ENCODE data around the gene MYL6B. TPM values are rescaled to one million over a fixed set of nuclear protein-coding genes. Genes with fewer than 3 reads are reported as not detected.

MYL6B gene
- total RNA-seq, 1 donor from 2014 or later = 54.1 TPM

- Histone ChIP-seq H3K4me1 (no peaks in the 10 kb centered on the region), H3K27me3 (ENCODE audit: low read depth) (no peaks in the 10 kb centered on the region), H3K4me3 (no peak overlapping the region), H3K36me3 (peaks cover 100% of the 10 kb centered on the region), H3K27ac (replicated peaks) (no peak overlapping the region), H3K9me3 (replicated peaks) (no peaks in the 10 kb centered on the region)
- no peak for TF ChIP-seq CTCF (IDR thresholded peaks at IDR 0.05; ENCODE audit: borderline replicate concordance)
- intact Hi-C loops (cut with micrococcal nuclease) = no loop called here
- DNase-seq = no peak
Measured at GRCh38 chr12:56172839-56173238, 20.5 kb downstream of the MYL6B start.

- Histone ChIP-seq H3K36me3 (peaks cover 100% of the 10 kb centered on the region), H3K9me3 (replicated peaks) (no peaks in the 10 kb centered on the region), H3K27me3 (ENCODE audit: low read depth) (no peaks in the 10 kb centered on the region), H3K27ac (replicated peaks) (no peak overlapping the region), H3K4me1 (peaks cover under 1% of the 10 kb centered on the region), H3K4me3 (no peak overlapping the region)
- DNase-seq = no peak
- intact Hi-C loops (cut with micrococcal nuclease) = no loop called here
- no peak for TF ChIP-seq CTCF (IDR thresholded peaks at IDR 0.05; ENCODE audit: borderline replicate concordance)
Measured at GRCh38 chr12:56178347-56178746, 26.0 kb downstream of the MYL6B start.

GRCh38 chr12:56186957-56187356 lies 34.6 kb downstream of the MYL6B start:
- intact Hi-C loops (cut with micrococcal nuclease) = no loop called here
- H3K4me1 ChIP-seq = peaks cover 42% of the 10 kb centered on the region
- H3K36me3 ChIP-seq = peaks cover 51% of the 10 kb centered on the region
- H3K9me3 ChIP-seq (replicated peaks) = no peaks in the 10 kb centered on the region
- no peak for DNase-seq
- no peak overlapping the region for H3K27ac ChIP-seq (replicated peaks)
- H3K4me3 ChIP-seq = peak overlapping the region; percentile 94
- no peaks in the 10 kb centered on the region for H3K27me3 ChIP-seq (ENCODE audit: low read depth)
- no peak for TF ChIP-seq CTCF (IDR thresholded peaks at IDR 0.05; ENCODE audit: borderline replicate concordance)

- Histone ChIP-seq H3K27me3 (ENCODE audit: low read depth) (no peaks in the 10 kb centered on the region), H3K4me1 (peaks cover 42% of the 10 kb centered on the region), H3K9me3 (replicated peaks) (no peaks in the 10 kb centered on the region), H3K27ac (replicated peaks) (peak overlapping the region; percentile 87), H3K36me3 (peaks cover 38% of the 10 kb centered on the region), H3K4me3 (peak overlapping the region; percentile 94)
- intact Hi-C loops (cut with micrococcal nuclease) = no loop called here
- no peak for DNase-seq
- TF ChIP-seq CTCF (IDR thresholded peaks at IDR 0.05; ENCODE audit: borderline replicate concordance) = no peak
Measured at GRCh38 chr12:56188131-56188777, 35.9 kb downstream of the MYL6B start.

- no peaks in the 10 kb centered on the region for H3K9me3 ChIP-seq (replicated peaks)
- peaks cover 33% of the 10 kb centered on the region for H3K36me3 ChIP-seq
- peaks cover 37% of the 10 kb centered on the region for H3K4me1 ChIP-seq
- no peak for TF ChIP-seq CTCF (IDR thresholded peaks at IDR 0.05; ENCODE audit: borderline replicate concordance)
- peak overlapping the region; percentile 87 for H3K27ac ChIP-seq (replicated peaks)
- no peaks in the 10 kb centered on the region for H3K27me3 ChIP-seq (ENCODE audit: low read depth)
- DNase-seq = no peak
- H3K4me3 ChIP-seq = peak overlapping the region; percentile 94
- intact Hi-C loops (cut with micrococcal nuclease) = no loop called here
Measured at GRCh38 chr12:56188778-56189098, 36.4 kb downstream of the MYL6B start.

Measured in left ventricle myocardium inferior (tissue), 1 donor.